OCI-LY7 (cell line): ENCODE data around the gene FBXL22. TPM values are rescaled to one million over a fixed set of nuclear protein-coding genes. Genes with fewer than 3 reads are reported as not detected.

Source experiments
- BruUV-seq: library from RNA; stranded (reverse); fragments of 400-500 nt; replicated peaks from 2 replicates; lab custom pipeline; 2021; lab: Mats Ljungman, UMichigan
- CTCF ChIA-PET: fragments of 300-600 bp; sonication (Branson Sonifier 250); formaldehyde crosslinking; loops from one replicate; lab custom pipeline; 2022; ENCODE audit warnings: antibody characterized with exemption; ENCODE audit not compliant: unreplicated experiment; lab: Charles Lee
- POLR2A ChIA-PET: fragments of 300-600 bp; sonication (Branson Sonifier 250); formaldehyde crosslinking; loops from one replicate; lab custom pipeline; 2022; ENCODE audit warnings: antibody characterized with exemption; lab: Charles Lee
- DNase-seq: peaks from one replicate; pipeline ENCODE4 v3.0.0-alpha.2; 2015; ENCODE audit warnings: low spot score
- H2AFZ ChIP-seq: fragments of 200-600 bp; sonication (generic), shearing (Covaris generic); 2 replicates; pipeline ENCODE4 v1.6.1; 2014; ENCODE audit warnings: mild to moderate bottlenecking, antibody characterized with exemption, low read length, moderate library complexity
- H3K27ac ChIP-seq: fragments of 200-600 bp; sonication (generic); 2 replicates; pipeline ENCODE4 v1.5.1; 2014; ENCODE audit warnings: mixed run types, low read depth, mild to moderate bottlenecking, moderate library complexity, low read length, inconsistent platforms; ENCODE audit not compliant: poor library complexity, severe bottlenecking
- H3K36me3 ChIP-seq: fragments of 200-600 bp; sonication (generic); 2 replicates; pipeline ENCODE4 v1.6.1; 2014; ENCODE audit warnings: mild to moderate bottlenecking, antibody characterized with exemption, low read length, moderate library complexity, mixed read lengths; ENCODE audit not compliant: insufficient read depth
- H3K4me1 ChIP-seq: fragments of 200-600 bp; sonication (generic); 2 replicates; pipeline ENCODE4 v1.5.1; 2014; ENCODE audit warnings: mild to moderate bottlenecking, low read length; ENCODE audit not compliant: insufficient read depth, poor library complexity, severe bottlenecking
- H3K4me2 ChIP-seq: fragments of 200-600 bp; sonication (generic); 2 replicates; pipeline ENCODE4 v1.6.1; 2014; ENCODE audit warnings: mild to moderate bottlenecking, low read length
- H3K4me3 ChIP-seq: fragments of 200-600 bp; sonication (generic); 2 replicates; pipeline ENCODE4 v1.5.1; 2014; ENCODE audit warnings: mild to moderate bottlenecking, low read depth, low read length; ENCODE audit not compliant: poor library complexity, severe bottlenecking
- H3K79me2 ChIP-seq: fragments of 200-600 bp; sonication (generic); 2 replicates; pipeline ENCODE4 v1.6.1; 2016; ENCODE audit warnings: low read depth, mild to moderate bottlenecking, low read length, moderate library complexity, mixed read lengths; ENCODE audit not compliant: insufficient read depth
- H3K9me2 ChIP-seq: fragments of 200-600 bp; sonication (generic); 2 replicates; pipeline ENCODE4 v1.6.1; 2016; ENCODE audit warnings: mild to moderate bottlenecking, low read length, mixed read lengths; ENCODE audit not compliant: insufficient read depth
- H3K9me3 ChIP-seq: fragments of 200-600 bp; sonication (generic); 2 replicates; pipeline ENCODE4 v1.6.1; 2014; ENCODE audit warnings: mild to moderate bottlenecking, mixed run types, low read length, mixed read lengths
- H4K20me1 ChIP-seq: fragments of 200-600 bp; sonication (generic); 2 replicates; pipeline ENCODE4 v1.6.1; 2014; ENCODE audit warnings: mild to moderate bottlenecking, antibody characterized with exemption, low read length, moderate library complexity, mixed read lengths; ENCODE audit not compliant: insufficient read depth
- EZH2phosphoT487 ChIP-seq: fragments of 200-600 bp; sonication (generic); IDR thresholded peaks from 2 replicates; pipeline ENCODE4 v1.6.1; 2018; ENCODE audit warnings: low read depth, borderline replicate concordance, mild to moderate bottlenecking, mixed run types, antibody characterized with exemption, low read length, moderate library complexity, mixed read lengths
- intact Hi-C: fragments of 100-400 bp; cut with micrococcal nuclease; formaldehyde crosslinking; loops from one replicate; pipeline ENCODE4 v1.10.0; 2022; ENCODE audit not compliant: unreplicated experiment
- total RNA-seq, 2 experiments: library from RNA; depleted of rRNA in 1 of 2; stranded (reverse); fragments of >200 nt in 1 of 2; shearing (Covaris generic) in 1 of 2; gene quantifications; 2 replicates each; pipeline ENCODE4 v1.2.3, GENCODE V29; 2014 to 2022
- TF ChIP-seq, protein P1 (sequence below): fragments of 200-600 bp; sonication (generic); conservative IDR thresholded peaks from 2 replicates; pipeline ENCODE4 v1.5.1; 2014; ENCODE audit warnings: mild to moderate bottlenecking, antibody characterized with exemption, low read length, moderate library complexity, mixed read lengths

Gene FBXL22
- total RNA-seq, 2 experiments from 2014 or later: 0.19 TPM; not detected in 1

DNA sequence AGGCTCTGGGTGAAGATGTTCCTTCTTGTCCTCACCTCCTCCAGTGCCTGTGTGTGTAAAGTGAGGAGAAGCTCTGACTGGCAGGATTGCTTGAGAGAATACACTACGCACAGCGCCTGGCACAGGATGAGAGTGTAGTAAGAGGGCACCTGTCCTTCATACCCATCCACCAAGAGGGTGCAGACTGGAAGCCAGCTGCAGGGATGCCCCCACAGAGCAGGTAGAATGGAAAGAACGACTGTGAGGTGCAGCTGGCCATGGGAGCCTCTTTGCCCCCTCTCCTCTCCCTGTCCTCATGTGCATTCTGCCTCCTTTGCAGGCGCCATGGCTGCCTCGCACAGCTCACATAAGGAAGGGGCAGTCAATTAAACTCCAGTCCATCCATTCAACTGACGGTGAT lies 12.3 kb downstream of the FBXL22 start:
- no TSS peak for BruUV-seq
- no peaks in the 10 kb centered on the region for H3K9me2 ChIP-seq
- no peak overlapping the region for H3K4me3 ChIP-seq
- ChIA-PET POLR2A (interaction anchor here (0.7 to 1.0 kb wide), 2 partner anchors 9 to 26 kb away, joined by 3 to 4 read pairs; no protein-coding TSS in a partner anchor), CTCF (interaction anchor here (1.4 to 2.3 kb wide), 3 partner anchors 143 to 281 kb away, joined by 3 to 11 read pairs (median 6); no protein-coding TSS in a partner anchor)
- H3K27ac ChIP-seq: no peak overlapping the region
- no peaks in the 10 kb centered on the region for H4K20me1 ChIP-seq
- peaks cover 35% of the 10 kb centered on the region for H3K36me3 ChIP-seq
- H3K79me2 ChIP-seq: no peaks in the 10 kb centered on the region
- H3K4me2 ChIP-seq: no peak overlapping the region
- no peak overlapping the region for H2AFZ ChIP-seq
- DNase-seq: no peak
- intact Hi-C loops: no loop called here
- TF ChIP-seq, protein P1, sequence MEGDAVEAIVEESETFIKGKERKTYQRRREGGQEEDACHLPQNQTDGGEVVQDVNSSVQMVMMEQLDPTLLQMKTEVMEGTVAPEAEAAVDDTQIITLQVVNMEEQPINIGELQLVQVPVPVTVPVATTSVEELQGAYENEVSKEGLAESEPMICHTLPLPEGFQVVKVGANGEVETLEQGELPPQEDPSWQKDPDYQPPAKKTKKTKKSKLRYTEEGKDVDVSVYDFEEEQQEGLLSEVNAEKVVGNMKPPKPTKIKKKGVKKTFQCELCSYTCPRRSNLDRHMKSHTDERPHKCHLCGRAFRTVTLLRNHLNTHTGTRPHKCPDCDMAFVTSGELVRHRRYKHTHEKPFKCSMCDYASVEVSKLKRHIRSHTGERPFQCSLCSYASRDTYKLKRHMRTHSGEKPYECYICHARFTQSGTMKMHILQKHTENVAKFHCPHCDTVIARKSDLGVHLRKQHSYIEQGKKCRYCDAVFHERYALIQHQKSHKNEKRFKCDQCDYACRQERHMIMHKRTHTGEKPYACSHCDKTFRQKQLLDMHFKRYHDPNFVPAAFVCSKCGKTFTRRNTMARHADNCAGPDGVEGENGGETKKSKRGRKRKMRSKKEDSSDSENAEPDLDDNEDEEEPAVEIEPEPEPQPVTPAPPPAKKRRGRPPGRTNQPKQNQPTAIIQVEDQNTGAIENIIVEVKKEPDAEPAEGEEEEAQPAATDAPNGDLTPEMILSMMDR: no peak
- no peak for TF ChIP-seq EZH2phosphoT487
- H3K9me3 ChIP-seq: no peaks in the 10 kb centered on the region
- H3K4me1 ChIP-seq: peaks cover 19% of the 10 kb centered on the region

DNA sequence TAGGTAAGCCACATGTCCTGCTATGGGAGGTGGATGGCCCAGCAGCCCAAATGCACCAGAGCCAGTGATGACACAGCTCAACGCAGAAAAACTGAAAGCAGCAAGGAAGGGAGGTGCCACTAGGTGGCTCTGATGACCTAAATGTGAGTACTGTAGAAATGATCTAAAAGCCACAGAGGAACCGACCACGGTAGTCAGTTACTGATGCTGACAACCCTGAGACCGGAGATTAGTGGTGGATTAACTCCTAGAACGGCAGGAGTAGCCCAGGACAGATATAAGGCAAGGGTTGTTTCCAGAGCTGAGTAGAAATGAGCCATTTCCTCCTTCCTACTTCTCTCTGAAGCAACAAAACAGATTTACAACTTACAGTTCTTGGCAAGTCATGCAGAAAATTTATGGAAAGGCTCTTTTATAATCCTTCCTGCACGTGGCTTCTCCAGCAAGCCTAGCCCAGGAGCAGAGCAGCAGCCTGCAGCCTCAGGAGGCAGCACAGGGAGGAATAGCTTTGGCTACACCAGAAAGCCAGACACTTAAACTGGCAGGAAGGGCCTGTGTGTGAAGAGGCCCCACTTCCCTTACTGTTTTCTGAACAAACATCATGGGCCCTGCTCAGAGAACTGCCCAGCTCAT lies 13.1 kb downstream of the FBXL22 start:
- no TSS peak for BruUV-seq
- Histone ChIP-seq H3K79me2 (no peaks in the 10 kb centered on the region), H4K20me1 (no peaks in the 10 kb centered on the region), H3K4me2 (peak overlapping the region; percentile 56), H3K4me1 (peaks cover 19% of the 10 kb centered on the region), H3K36me3 (peaks cover 42% of the 10 kb centered on the region), H3K27ac (peak overlapping the region; percentile 52), H3K4me3 (no peak overlapping the region), H3K9me3 (no peaks in the 10 kb centered on the region), H2AFZ (peak overlapping the region; percentile 80), H3K9me2 (no peaks in the 10 kb centered on the region)
- ChIA-PET POLR2A (interaction anchor here (0.7 to 1.0 kb wide), 2 partner anchors 10 to 25 kb away, joined by 3 to 4 read pairs; no protein-coding TSS in a partner anchor), CTCF (interaction anchor here (1.4 to 2.3 kb wide), 3 partner anchors 142 to 280 kb away, joined by 3 to 11 read pairs (median 6); no protein-coding TSS in a partner anchor)
- DNase-seq: peak; percentile 88
- TF ChIP-seq EZH2phosphoT487: no peak
- TF ChIP-seq, protein P1: peak; percentile 95
- intact Hi-C loops: loop anchor here (1.0 to 10.0 kb wide), 5 partner anchors 134 to 542 kb away; partner anchors contain the start of gene SNX22

DNA sequence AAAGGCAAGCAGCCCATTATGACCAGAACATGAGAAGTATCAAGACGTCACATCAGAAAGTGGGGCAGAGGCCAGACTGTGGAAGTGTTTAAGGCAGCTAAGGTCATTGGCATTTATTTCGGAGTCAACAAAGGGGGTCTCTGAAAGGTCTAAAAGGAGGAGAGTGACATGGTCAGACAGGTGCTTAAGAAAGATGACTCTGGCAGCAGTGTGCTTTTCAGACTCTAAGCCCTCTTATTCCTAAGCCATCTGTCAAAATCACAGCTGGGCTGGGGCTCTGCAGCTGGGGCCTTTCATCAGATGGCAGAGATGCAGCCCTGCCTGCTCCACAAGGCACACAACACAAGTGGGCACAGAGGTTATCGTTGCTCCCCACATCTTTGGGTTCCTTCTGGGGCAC lies 14.0 kb downstream of the FBXL22 start:
- H2AFZ ChIP-seq: no peak overlapping the region
- ChIA-PET CTCF (interaction anchor here (2.3 kb wide), 1 partner anchor 145 kb away, joined by 11 read pairs; no protein-coding TSS in a partner anchor), POLR2A (no interaction called here)
- intact Hi-C loops: loop anchor here (2.0 to 10.0 kb wide), 3 partner anchors 134 to 541 kb away; partner anchors contain the start of gene SNX22
- peaks cover 16% of the 10 kb centered on the region for H3K4me1 ChIP-seq
- peaks cover 49% of the 10 kb centered on the region for H3K36me3 ChIP-seq
- no peak overlapping the region for H3K4me2 ChIP-seq
- no TSS peak for BruUV-seq
- H3K9me2 ChIP-seq: no peaks in the 10 kb centered on the region
- H3K4me3 ChIP-seq: no peak overlapping the region
- TF ChIP-seq EZH2phosphoT487: no peak
- TF ChIP-seq, protein P1: no peak
- H3K79me2 ChIP-seq: no peaks in the 10 kb centered on the region
- DNase-seq: no peak
- no peaks in the 10 kb centered on the region for H3K9me3 ChIP-seq
- H3K27ac ChIP-seq: peak overlapping the region; percentile 52
- no peaks in the 10 kb centered on the region for H4K20me1 ChIP-seq
